ENCODE measurements around the gene CHST6.
"Not testable (repeated sequence)": the region's sequence is repeated elsewhere in the genome, so short reads cannot be mapped to it uniquely, and the experiment has no call there.

CHST6 gene

DNA sequence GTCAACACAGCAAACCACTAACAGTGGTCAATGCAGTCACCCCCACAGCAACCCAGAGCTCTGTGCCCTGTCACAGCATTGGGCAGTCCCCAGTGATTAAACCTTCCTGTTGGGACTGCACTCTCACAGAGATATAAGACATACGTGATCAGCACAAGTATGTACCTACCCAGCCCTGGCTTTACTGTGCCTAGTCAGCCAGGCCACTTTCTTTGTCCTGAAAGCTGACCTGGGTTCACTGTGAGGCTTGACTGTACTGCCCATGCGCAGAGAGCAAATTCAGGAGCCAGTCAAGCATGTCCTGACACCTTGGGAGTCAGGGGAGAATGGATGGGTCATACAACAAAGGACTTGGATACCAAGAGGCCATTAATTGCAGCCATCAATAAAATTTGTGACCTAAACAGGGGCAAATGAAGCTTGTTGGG, 19.8 kb downstream of the CHST6 start:
- no peaks in the 10 kb centered on the region for H3K9me3 ChIP-seq (ENCODE audit: control insufficient read depth, insufficient read depth, low read length)
- H3K4me1 ChIP-seq (ENCODE audit: insufficient read depth, low read length): peaks cover 20% of the 10 kb centered on the region
- H3K36me3 ChIP-seq (ENCODE audit: insufficient read depth, low read length): peaks cover 4% of the 10 kb centered on the region; the same call in 1 of the 2 replicates
- no peak overlapping the region for H3K9ac ChIP-seq (ENCODE audit: low read depth, low read length)

DNA sequence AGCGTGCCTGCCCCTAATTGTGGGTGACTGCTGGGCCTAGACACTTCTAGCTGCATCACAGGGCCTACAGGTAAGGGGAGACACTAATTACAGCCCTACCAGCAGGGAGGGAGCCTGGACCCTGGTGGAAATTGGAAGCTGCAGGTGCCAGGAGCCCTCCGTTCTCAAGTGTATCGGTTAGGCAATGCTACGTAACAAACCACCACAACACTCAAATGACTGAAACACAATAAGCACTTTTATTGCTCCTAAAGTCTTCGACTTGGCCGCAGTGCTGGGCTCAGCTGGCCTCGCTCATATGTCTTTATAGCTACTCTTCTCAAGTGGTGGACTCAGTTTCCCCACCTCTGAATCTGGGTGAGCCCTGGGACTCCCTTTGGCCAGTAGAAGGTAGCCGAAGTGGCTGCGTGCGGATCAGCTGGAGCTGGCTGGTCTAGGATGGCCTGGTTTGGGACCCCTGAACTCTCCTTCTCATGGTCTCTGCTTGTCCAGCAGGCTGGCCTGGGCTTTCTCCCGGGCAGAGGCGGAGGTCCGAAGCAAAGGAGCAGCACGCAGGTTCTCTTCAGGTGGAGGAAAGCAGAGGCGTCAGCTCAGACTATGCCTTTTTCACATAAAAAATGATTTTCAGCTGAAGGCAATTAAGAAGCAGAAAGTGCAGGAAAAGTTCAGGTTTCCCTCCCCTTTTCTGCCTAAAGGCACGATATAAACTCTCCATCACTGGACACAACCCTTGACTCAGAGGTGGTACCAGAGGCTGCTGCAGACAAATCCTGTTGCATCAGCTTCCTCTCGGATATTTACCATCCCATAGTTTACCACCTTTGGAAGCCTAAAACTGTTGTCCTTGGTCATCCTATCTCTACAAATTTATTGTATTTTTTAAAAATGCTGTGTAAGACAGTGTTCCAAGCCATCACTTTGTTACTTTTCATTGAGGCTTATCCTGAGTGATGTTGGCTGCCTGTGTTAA, 22.0 kb downstream of the CHST6 start:
- no peaks in the 10 kb centered on the region for H3K9me3 ChIP-seq (ENCODE audit: control insufficient read depth, insufficient read depth, low read length)
- H3K9ac ChIP-seq (ENCODE audit: low read depth, low read length): no peak overlapping the region
- no peaks in the 10 kb centered on the region for H3K36me3 ChIP-seq (ENCODE audit: insufficient read depth, low read length)
- peaks cover 20% of the 10 kb centered on the region for H3K4me1 ChIP-seq (ENCODE audit: insufficient read depth, low read length)

DNA sequence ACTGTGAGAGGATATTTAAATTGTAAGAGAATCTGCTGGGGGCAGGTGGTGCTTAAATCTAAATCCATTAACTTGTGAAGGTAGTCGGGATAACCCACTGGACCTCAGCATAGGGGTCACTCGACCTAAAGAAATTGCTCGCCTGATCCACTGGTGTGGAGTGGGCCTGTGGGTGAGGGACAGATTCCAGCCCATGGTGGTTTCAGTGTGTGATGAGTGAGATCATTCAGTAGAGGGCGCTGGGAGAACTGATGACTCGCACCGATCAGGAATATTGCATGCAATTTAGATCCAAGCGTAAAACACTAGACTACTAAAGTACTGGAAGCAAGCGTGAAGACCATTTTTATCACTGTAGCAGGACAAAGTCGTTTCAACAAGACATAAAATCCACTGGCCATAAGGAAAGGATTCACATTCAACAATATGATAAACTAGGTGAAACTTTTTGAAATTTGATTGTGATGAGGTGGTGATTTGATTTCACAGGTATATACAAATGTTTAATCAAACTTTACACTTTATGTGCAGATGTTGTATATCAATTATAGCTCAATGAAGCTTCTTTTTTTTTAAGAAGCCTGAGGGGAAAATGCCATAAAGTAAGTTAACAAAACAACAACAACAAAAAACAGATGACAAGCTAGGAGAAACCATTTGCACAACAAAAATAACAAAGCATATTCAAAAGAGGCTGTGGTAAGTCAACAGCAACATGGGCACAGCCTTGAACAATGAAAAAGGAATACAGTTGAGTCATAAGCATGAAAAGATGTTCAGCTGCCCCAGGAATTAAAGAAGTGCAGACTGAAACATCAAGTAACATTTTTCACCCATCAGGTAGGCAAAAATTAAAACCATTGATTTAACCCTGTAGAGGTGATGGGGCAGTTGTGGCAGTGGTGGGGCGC, 23.3 kb downstream of the CHST6 start:
- Histone ChIP-seq H3K9me3 (ENCODE audit: control insufficient read depth, insufficient read depth, low read length) (no peaks in the 10 kb centered on the region), H3K4me1 (ENCODE audit: insufficient read depth, low read length) (peaks cover 17% of the 10 kb centered on the region), H3K36me3 (ENCODE audit: insufficient read depth, low read length) (no peaks in the 10 kb centered on the region), H3K9ac (ENCODE audit: low read depth, low read length) (peak overlapping the region; percentile 16; the same call in 1 of the 2 replicates)

DNA sequence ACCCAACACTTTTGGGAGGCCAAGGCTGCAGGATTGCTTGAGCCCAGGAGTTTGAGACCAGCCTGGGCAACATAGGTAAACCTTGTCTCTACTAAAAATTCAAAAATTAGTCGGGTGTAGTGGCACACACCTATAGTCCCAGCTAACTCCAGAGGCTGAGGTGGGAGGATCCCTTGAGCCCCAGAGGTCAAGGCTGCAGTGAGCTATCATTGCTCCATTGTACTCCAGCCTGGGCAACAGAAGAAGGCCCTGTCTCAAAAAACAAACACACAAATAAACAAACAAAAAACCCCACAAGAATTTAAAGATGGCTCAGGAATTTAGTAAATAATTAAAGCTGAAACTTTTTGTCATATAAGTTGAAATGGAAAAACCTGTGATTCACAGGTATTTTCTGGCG, 28.5 kb downstream of the CHST6 start:
- H3K36me3 ChIP-seq (ENCODE audit: insufficient read depth, low read length): no peaks in the 10 kb centered on the region
- no peaks in the 10 kb centered on the region for H3K9me3 ChIP-seq (ENCODE audit: control insufficient read depth, insufficient read depth, low read length)
- H3K9ac ChIP-seq (ENCODE audit: low read depth, low read length): no peak overlapping the region
- H3K4me1 ChIP-seq (ENCODE audit: insufficient read depth, low read length): peaks cover 5% of the 10 kb centered on the region

DNA sequence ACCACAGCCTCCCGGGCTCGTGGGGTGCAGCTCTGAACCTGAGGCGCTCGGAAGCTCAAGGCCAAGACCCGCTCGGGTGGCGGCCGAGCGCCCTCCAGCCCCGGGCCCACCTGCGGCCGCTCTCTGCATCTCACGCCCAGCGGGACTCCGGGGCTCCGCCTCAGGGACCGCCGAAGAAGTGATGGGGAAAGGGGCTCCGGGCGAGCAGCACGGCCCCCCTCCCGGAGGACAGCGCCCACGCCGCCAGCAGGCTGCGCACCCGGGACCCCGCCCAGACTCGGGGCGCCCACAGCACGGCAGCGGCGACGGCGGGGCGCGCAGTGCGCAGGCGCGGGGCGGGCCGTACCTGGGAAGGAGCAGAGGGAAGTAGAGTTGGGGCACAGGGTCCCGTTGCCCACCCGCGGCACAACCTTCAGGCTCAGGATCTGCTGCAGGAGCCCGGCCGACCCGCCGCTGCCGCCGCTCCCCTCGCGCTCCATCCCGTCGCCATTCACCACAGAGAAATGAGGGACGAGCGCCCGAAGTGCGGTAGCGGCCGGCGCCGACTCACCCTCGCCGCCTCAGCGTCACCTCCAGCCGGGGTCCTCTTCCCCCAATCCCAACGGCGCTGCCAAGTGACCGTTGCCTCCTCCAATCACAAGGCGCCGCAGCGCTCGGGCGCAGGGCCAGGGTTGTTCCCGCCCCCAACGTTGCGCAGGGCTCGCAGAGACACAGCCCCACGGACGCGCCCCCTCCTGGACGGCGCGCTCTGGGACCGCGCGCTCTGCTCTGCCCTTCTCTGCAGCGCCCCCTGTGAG, 30.9 kb downstream of the CHST6 start, which contains the start of gene TMEM170A:
TMEM170A (minus strand) TSS at position 568 of the 797 bp plus-strand sequence; CDS start at position 479, 89 bp downstream.
- H3K36me3 ChIP-seq (ENCODE audit: insufficient read depth, low read length): no peaks in the 10 kb centered on the region
- no peaks in the 10 kb centered on the region for H3K9me3 ChIP-seq (ENCODE audit: control insufficient read depth, insufficient read depth, low read length)
- peak within 1 kb of the TSS; percentile 86 for H3K9ac ChIP-seq (ENCODE audit: low read depth, low read length)
- no peaks in the 10 kb centered on the region for H3K4me1 ChIP-seq (ENCODE audit: insufficient read depth, low read length)

DNA sequence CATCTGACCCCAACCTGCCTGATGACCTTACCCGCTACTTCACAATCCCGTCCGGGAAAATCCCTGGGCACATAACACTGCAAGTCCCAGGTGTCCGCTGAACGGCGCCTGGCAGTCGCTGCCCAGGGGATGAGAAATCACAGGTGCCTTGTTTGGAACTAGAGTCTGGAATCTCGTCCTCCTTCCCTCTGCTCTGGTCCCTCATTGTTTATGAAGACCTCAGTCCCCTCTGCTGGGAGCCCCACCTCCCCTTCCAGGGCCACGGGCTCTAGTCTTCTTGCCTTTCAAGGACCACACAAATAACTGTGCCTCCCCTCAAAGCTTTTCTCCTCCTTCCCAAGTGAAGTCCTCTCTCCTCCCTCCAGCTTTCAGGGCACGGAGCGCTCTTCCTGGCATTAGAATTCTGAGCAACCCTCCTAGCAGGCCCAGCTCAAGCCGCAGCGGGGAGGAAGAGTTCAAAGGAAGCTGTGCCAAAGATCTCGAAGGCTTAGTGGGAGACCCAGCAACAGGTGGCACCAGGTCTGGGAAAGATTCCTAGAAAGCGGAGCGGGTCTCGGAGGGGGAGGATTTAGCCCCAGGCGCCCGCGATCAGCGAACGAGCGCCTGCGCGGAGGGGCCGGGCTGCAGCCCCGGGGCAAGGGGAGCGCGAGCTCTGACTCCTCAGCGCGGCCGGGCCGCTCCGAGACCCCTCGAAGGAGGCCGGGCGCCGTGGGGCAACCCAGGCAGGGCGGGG, 31.7 kb downstream of the CHST6 start:
- H3K4me1 ChIP-seq (ENCODE audit: insufficient read depth, low read length); H3K36me3 ChIP-seq (ENCODE audit: insufficient read depth, low read length); H3K9me3 ChIP-seq (ENCODE audit: control insufficient read depth, insufficient read depth, low read length): not testable (repeated sequence)
- H3K9ac ChIP-seq (ENCODE audit: low read depth, low read length): peak overlapping the region; percentile 86

DNA sequence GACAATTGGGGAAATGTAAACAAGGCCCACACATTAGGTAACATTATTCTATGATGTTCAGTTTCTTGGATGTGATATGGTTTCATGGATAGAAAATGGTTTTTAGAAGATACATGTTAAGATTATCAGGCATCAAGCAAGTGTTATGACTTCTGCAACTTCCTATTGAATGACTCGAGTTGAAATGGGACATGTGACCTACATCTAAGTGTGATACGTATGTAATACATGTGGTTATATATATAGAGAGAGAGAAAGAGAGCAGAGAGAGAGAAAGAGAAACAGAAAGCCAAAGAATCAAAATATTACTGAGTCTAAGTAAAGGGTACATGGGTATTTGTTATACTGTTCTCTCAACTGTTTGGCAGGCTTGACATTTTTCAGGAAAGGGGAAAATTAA, 32.4 kb downstream of the CHST6 start:
- no peaks in the 10 kb centered on the region for H3K9me3 ChIP-seq (ENCODE audit: control insufficient read depth, insufficient read depth, low read length)
- H3K4me1 ChIP-seq (ENCODE audit: insufficient read depth, low read length): peaks cover 6% of the 10 kb centered on the region; the same call in 1 of the 2 replicates
- H3K36me3 ChIP-seq (ENCODE audit: insufficient read depth, low read length): no peaks in the 10 kb centered on the region
- H3K9ac ChIP-seq (ENCODE audit: low read depth, low read length): peak overlapping the region; percentile 86; the same call in 1 of the 2 replicates

DNA sequence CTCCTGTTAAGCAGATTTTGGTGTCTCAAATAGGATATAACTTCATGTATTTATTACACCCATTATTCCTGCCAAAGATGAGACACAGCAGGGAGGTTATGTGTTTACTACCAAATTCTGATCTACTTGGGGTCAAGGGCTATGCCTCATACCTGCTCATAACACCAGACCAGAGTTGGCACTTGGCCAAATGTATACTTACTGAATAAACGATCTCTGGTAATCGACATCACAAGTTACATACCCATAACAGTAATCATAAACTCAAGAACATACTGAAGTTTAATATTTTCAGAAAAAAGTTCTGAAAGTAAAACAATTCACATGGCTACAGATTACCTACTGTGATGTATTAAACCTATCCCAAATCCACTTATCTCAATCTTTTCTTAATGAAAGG, 33.7 kb downstream of the CHST6 start:
- Histone ChIP-seq H3K9me3 (ENCODE audit: control insufficient read depth, insufficient read depth, low read length) (no peaks in the 10 kb centered on the region), H3K36me3 (ENCODE audit: insufficient read depth, low read length) (no peaks in the 10 kb centered on the region), H3K4me1 (ENCODE audit: insufficient read depth, low read length) (peaks cover 16% of the 10 kb centered on the region; the same call in 1 of the 2 replicates), H3K9ac (ENCODE audit: low read depth, low read length) (no peak overlapping the region)

DNA sequence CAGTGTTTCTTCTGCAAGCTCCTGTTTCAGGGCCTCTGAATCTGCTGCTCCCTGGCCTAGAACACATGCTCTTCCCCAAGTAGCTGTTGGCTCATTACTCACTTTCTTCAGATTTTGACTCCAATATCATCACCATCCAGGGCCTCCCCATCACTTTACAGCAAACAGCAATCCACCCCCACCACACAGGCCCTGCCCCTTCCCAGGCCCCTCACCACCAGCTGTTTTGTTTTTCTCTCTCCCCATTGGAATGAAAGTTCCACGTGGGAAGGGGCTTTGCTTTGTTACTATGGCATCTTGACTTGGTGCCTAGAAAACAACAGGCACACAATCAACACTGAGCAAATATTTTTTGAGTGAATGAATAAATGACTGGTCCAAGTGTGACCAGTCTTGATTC, 34.8 kb downstream of the CHST6 start:
- H3K4me1 ChIP-seq (ENCODE audit: insufficient read depth, low read length): peaks cover 19% of the 10 kb centered on the region; the same call in 1 of the 2 replicates
- H3K9me3 ChIP-seq (ENCODE audit: control insufficient read depth, insufficient read depth, low read length): no peaks in the 10 kb centered on the region
- H3K9ac ChIP-seq (ENCODE audit: low read depth, low read length): no peak overlapping the region
- no peaks in the 10 kb centered on the region for H3K36me3 ChIP-seq (ENCODE audit: insufficient read depth, low read length)

DNA sequence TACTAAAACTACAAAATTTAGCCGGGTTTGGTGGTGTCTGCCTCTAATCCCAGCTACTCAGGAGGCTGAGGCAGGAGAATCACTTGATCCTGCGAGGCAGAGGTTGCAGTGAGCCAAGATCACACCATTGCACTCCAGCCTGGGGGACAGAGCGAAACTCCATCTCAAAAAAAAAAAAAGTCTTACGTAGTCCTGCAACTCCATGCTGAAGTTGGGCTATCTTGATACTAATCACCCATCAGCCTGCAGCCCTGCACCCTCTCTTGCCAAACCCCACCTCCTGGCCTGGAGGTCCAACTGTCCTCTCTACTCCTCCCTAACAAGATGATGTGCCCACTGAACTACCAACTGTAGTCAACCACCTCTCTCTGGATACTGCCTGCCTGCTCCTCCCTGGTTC, 35.5 kb downstream of the CHST6 start:
- Histone ChIP-seq H3K9ac (ENCODE audit: low read depth, low read length) (no peak overlapping the region), H3K4me1 (ENCODE audit: insufficient read depth, low read length) (peaks cover 19% of the 10 kb centered on the region; the same call in 1 of the 2 replicates), H3K9me3 (ENCODE audit: control insufficient read depth, insufficient read depth, low read length) (no peaks in the 10 kb centered on the region), H3K36me3 (ENCODE audit: insufficient read depth, low read length) (no peaks in the 10 kb centered on the region)

DNA sequence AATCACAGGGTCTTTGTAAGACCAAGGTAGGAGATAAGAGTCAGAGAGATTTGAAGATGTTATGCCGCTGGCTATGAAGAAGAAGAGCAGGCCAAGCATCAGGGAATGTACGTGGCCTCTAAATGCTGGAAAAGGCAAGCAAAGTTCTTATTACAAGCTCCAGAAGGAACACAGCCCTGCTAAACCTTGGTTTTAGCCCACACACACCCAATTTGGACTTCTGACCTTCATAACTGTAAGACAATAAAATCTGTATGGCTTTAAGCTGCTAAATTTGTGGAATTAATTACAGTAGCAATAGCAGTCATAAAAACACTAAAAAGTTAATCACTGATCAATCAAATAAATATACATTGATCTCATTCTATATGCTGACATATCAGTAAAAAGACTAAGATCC, 36.8 kb downstream of the CHST6 start:
- Histone ChIP-seq H3K4me1 (ENCODE audit: insufficient read depth, low read length) (peaks cover 19% of the 10 kb centered on the region; the same call in 1 of the 2 replicates), H3K9ac (ENCODE audit: low read depth, low read length) (no peak overlapping the region)

DNA sequence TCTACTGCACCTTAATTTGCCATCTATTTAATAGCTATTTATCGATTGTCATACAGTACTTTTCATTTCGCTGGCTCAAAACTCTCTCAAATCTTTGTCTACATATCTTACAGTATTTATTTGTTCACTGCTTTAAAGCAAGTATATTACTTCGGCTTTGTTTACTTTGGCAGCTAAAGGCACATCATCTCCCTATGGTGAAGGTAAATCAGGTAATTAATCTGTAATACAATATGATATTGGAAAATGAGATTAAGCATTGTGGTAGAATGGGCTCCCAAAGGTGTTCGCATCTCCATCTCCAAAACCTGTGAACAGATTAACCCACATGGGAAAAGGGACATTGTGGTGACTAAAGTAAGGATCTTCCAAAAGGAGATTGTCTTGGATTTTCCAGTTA, 37.2 kb downstream of the CHST6 start:
- Histone ChIP-seq H3K9me3 (ENCODE audit: control insufficient read depth, insufficient read depth, low read length) (no peaks in the 10 kb centered on the region), H3K9ac (ENCODE audit: low read depth, low read length) (no peak overlapping the region), H3K4me1 (ENCODE audit: insufficient read depth, low read length) (peaks cover 19% of the 10 kb centered on the region; the same call in 1 of the 2 replicates), H3K36me3 (ENCODE audit: insufficient read depth, low read length) (no peaks in the 10 kb centered on the region)

More for the DNA sequence above, 36.8 kb downstream of the CHST6 start:
- H3K9me3 ChIP-seq (ENCODE audit: control insufficient read depth, insufficient read depth, low read length): no peaks in the 10 kb centered on the region
- no peaks in the 10 kb centered on the region for H3K36me3 ChIP-seq (ENCODE audit: insufficient read depth, low read length)

DNA sequence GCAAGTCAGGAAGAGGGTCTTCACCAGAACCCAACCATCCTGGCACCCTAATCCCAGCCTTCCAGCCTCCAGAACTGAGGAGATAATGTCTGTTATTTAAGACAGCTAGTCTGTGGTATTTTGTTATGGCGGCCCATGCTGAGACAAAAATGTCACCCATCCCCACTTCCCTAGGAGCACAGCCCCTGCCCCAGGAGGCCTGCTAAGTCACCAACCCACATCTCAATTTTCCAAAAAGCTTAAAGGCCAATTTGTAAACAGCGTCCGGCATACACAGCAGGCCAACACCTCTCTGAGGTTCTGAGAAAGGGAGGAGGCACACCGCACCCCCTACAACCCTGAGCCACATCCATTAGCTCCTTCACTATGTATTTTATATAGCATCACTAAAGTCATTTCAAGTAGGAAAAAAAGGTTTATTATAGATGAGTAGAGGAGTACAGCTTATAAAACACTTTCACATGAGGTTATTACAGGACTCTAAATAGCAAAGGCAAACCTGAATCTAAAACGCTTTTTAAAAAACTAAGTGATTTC, 37.7 kb downstream of the CHST6 start:
- no peaks in the 10 kb centered on the region for H3K9me3 ChIP-seq (ENCODE audit: control insufficient read depth, insufficient read depth, low read length)
- H3K4me1 ChIP-seq (ENCODE audit: insufficient read depth, low read length): peaks cover 19% of the 10 kb centered on the region; the same call in 1 of the 2 replicates
- H3K36me3 ChIP-seq (ENCODE audit: insufficient read depth, low read length): no peaks in the 10 kb centered on the region

More for the DNA sequence above, 37.7 kb downstream of the CHST6 start:
- H3K9ac ChIP-seq (ENCODE audit: low read depth, low read length): no peak overlapping the region

All from ES-I3 (cell line).